ENCODE measurements around the gene COBL.

- TF ChIP-seq EZH2phosphoT487 (IDR thresholded peaks at IDR 0.05; ENCODE audit: borderline replicate concordance): no peak
- TF ChIP-seq CTCF (conservative IDR thresholded peaks at IDR 0.05; ENCODE audit: low read length): no peak
Measured at GRCh38 chr7:51312951-51313737, 3.5 kb downstream of the COBL start.

Measured in Loucy (cell line).